Breast epithelium (tissue), 4 donors: Measurements from ENCODE around the gene HABP4. TPM values are rescaled to one million over a fixed set of nuclear protein-coding genes. Genes with fewer than 3 reads are reported as not detected.

Experiments used
- DNase-seq, 2 donors: peaks; one replicate each; pipeline ENCODE4 v3.0.0-alpha.2; 2019; ENCODE audit warnings: low spot score in 2 of 2
- H3K27ac ChIP-seq, 2 donors: fragments of 200-600 bp; sonication (generic) in 1 of 2; one replicate each; pipeline ENCODE4 v1.5.1; 2016 to 2019; ENCODE audit warnings: mild to moderate bottlenecking in 1 of 2
- H3K27me3 ChIP-seq, 2 donors: fragments of 200-600 bp; sonication (generic) in 1 of 2; one replicate each; pipeline versions ENCODE4 v1.5.1 to v1.6.0; 2017 to 2019; ENCODE audit warnings: control low read depth in 1 of 2, mild to moderate bottlenecking in 1 of 2
- H3K36me3 ChIP-seq: fragments of 200-600 bp; one replicate; pipeline ENCODE4 v1.5.1; 2019
- H3K4me1 ChIP-seq, 2 donors: fragments of 200-600 bp; sonication (generic); one replicate each; pipeline ENCODE4 v1.5.1; 2016 to 2019; ENCODE audit warnings: control low read depth in 1 of 2
- H3K4me3 ChIP-seq, 3 donors: fragments of 200-600 bp; sonication (generic); 1 replicate in 2 of 3; 2 replicates in 1 of 3; pipeline ENCODE4 v1.5.1; 2016 to 2019; ENCODE audit warnings: mild to moderate bottlenecking in 3 of 3, moderate library complexity in 2 of 3
- H3K9me3 ChIP-seq, 2 donors: fragments of 200-600 bp; sonication (generic) in 1 of 2; one replicate each; pipeline ENCODE4 v1.5.1; 2016 to 2019; ENCODE audit warnings: control low read depth in 1 of 2
- POLR2A ChIP-seq: fragments of 450-650 bp; IDR thresholded peaks from one replicate; pipeline ENCODE4 v1.6.1; 2016; ENCODE audit warnings: antibody characterized with exemption, mild to moderate bottlenecking, moderate library complexity
- POLR2AphosphoS5 ChIP-seq, 3 donors: sonication (generic); formaldehyde crosslinking; IDR thresholded peaks; one replicate each; pipeline ENCODE4 v1.6.1; 2017; ENCODE audit warnings: antibody characterized with exemption in 3 of 3
- intact Hi-C: fragments of 100-400 bp; cut with DNase I; formaldehyde crosslinking; loops from one replicate; pipeline ENCODE4 v1.15.1; 2023; ENCODE audit warnings: low total_unique reads
- total RNA-seq, 3 donors: library from RNA; depleted of rRNA; stranded (reverse); fragments of >200 nt; gene quantifications; one replicate each; pipeline ENCODE4 v1.1.0, GENCODE V29; 2016
- TF ChIP-seq, protein P1 (sequence below), 3 donors: fragments of 450-650 bp; IDR thresholded peaks; one replicate each; pipeline ENCODE4 v1.5.1; 2016 to 2017; ENCODE audit warnings: antibody characterized with exemption in 3 of 3, mild to moderate bottlenecking in 3 of 3, moderate library complexity in 3 of 3

HABP4 gene
- total RNA-seq, 3 donors from 2014 or later, result 9.7 to 26.6 (median 22.3) TPM

DNA sequence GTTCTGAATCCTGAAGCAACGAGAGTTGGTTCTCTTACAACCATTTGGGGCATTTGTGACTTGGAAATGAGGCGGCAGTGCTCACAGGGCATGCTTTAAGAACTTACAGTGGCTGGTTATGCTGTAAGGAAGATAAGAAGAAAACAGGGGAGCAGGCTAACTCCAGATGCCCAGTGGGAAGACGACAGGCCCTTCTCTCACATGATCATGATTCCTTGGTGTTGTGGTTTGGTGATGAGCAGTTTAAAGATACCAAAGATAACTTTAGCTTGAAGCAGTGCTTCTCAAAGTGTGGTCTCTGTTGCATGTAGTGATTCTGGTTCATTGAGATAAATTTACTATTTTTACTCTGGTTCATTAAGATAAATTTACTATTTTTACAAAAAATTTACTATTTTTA lies 2.6 kb upstream of the HABP4 start:
- Histone ChIP-seq H3K27me3 (no peaks in the 10 kb centered on the region), H3K27ac (no peak overlapping the region), H3K9me3 (no peaks in the 10 kb centered on the region), H3K4me3 (no peak overlapping the region), H3K36me3 (no peaks in the 10 kb centered on the region), H3K4me1 (no peaks in the 10 kb centered on the region)
- intact Hi-C loops, result no loop called here
- TF ChIP-seq POLR2AphosphoS5 (IDR thresholded peaks at IDR 0.05), result no peak
- no peak for TF ChIP-seq POLR2A
- TF ChIP-seq, protein P1, sequence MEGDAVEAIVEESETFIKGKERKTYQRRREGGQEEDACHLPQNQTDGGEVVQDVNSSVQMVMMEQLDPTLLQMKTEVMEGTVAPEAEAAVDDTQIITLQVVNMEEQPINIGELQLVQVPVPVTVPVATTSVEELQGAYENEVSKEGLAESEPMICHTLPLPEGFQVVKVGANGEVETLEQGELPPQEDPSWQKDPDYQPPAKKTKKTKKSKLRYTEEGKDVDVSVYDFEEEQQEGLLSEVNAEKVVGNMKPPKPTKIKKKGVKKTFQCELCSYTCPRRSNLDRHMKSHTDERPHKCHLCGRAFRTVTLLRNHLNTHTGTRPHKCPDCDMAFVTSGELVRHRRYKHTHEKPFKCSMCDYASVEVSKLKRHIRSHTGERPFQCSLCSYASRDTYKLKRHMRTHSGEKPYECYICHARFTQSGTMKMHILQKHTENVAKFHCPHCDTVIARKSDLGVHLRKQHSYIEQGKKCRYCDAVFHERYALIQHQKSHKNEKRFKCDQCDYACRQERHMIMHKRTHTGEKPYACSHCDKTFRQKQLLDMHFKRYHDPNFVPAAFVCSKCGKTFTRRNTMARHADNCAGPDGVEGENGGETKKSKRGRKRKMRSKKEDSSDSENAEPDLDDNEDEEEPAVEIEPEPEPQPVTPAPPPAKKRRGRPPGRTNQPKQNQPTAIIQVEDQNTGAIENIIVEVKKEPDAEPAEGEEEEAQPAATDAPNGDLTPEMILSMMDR (IDR thresholded peaks at IDR 0.05), result no peak
- no peak for DNase-seq

GRCh38 chr9:96448546-96449170 lies 1.3 kb upstream of the HABP4 start:
- no peaks in the 10 kb centered on the region for H3K27me3 ChIP-seq
- no peak overlapping the region for H3K4me3 ChIP-seq
- no peak for TF ChIP-seq POLR2AphosphoS5 (IDR thresholded peaks at IDR 0.05)
- no peak for TF ChIP-seq POLR2A
- TF ChIP-seq, protein P1 (IDR thresholded peaks at IDR 0.05), result no peak
- H3K9me3 ChIP-seq, result no peaks in the 10 kb centered on the region
- H3K27ac ChIP-seq, result no peak overlapping the region
- intact Hi-C loops, result no loop called here
- no peaks in the 10 kb centered on the region for H3K4me1 ChIP-seq
- no peaks in the 10 kb centered on the region for H3K36me3 ChIP-seq
- DNase-seq, result no peak

DNA sequence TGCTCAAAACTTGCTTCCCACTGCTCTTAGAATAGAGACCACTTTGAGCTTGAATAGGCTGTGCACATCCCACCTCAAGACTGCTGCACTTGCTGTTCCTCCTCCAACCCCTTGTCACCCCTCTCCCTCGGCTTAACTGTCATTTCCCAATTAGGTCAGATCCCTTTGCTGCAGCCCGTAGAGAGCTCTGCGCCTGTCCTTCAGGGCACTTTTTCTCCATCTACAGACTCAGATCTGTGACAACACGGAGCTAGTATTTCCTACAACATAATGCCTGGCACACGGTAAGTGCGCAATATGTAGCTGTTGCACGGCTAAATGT lies 485 bp upstream of the HABP4 start:
- peak overlapping the region; percentile 76 to 95 (median 78) for H3K4me3 ChIP-seq
- no peak for TF ChIP-seq POLR2A
- TF ChIP-seq, protein P1 (IDR thresholded peaks at IDR 0.05), result peak in 1 of 3 donors; percentile 7
- TF ChIP-seq POLR2AphosphoS5 (IDR thresholded peaks at IDR 0.05), result no peak

GRCh38 chr9:96450613-96451528 lies 902 bp downstream of the HABP4 start:
- TF ChIP-seq, protein P1 (IDR thresholded peaks at IDR 0.05), result no peak
- TF ChIP-seq POLR2AphosphoS5 (IDR thresholded peaks at IDR 0.05), result no peak
- no peak for TF ChIP-seq POLR2A
- peak overlapping the region; percentile 81 to 89 for H3K27ac ChIP-seq
- intact Hi-C loops, result no loop called here
- peak in 1 of 2 donors; percentile 32 for DNase-seq
- no peaks in the 10 kb centered on the region for H3K4me1 ChIP-seq
- peak overlapping the region; percentile 76 to 95 (median 78) for H3K4me3 ChIP-seq
- H3K27me3 ChIP-seq, result no peaks in the 10 kb centered on the region
- H3K36me3 ChIP-seq, result no peaks in the 10 kb centered on the region
- H3K9me3 ChIP-seq, result no peaks in the 10 kb centered on the region

More for the DNA sequence above, 485 bp upstream of the HABP4 start:
- H3K27me3 ChIP-seq, result no peaks in the 10 kb centered on the region
- H3K36me3 ChIP-seq, result no peaks in the 10 kb centered on the region
- no peaks in the 10 kb centered on the region for H3K4me1 ChIP-seq
- no peaks in the 10 kb centered on the region for H3K9me3 ChIP-seq
- intact Hi-C loops, result no loop called here
- H3K27ac ChIP-seq, result peak overlapping the region; percentile 81 to 89
- DNase-seq, result no peak

- intact Hi-C loops, result no loop called here
- Histone ChIP-seq H3K36me3 (no peaks in the 10 kb centered on the region), H3K4me1 (no peaks in the 10 kb centered on the region), H3K27ac (no peak overlapping the region), H3K9me3 (no peaks in the 10 kb centered on the region), H3K27me3 (no peaks in the 10 kb centered on the region), H3K4me3 (no peak overlapping the region)
- DNase-seq, result no peak
- no peak for TF ChIP-seq POLR2AphosphoS5 (IDR thresholded peaks at IDR 0.05)
- TF ChIP-seq, protein P1 (IDR thresholded peaks at IDR 0.05), result peak; percentile 30 to 41 (median 37)
- no peak for TF ChIP-seq POLR2A
These were observed 3.7 kb downstream of the HABP4 start for GRCh38 chr9:96453625-96454024.
